ENCODE measurements around the gene UBA52. TPM values are rescaled to one million over a fixed set of nuclear protein-coding genes. Genes with fewer than 3 reads are reported as not detected.
A peak's percentile ranks its signal among the peaks of the same experiment; 100 is the strongest.
"Not testable (repeated sequence)": the region's sequence is repeated elsewhere in the genome, so short reads cannot be mapped to it uniquely, and the experiment has no call there.

UBA52 gene
- total RNA-seq, 1 experiment from 2014 or later, result 1,361 TPM

- Mint-ChIP-seq H3K27ac (peak overlapping the region; percentile 89; the same call in 1 of the 2 replicates), H3K4me3 (peak overlapping the region; percentile 36)
- 0 out of 2 replicates have a peak, but pooled peaks have one; percentile 23 for TF ChIP-seq ERG (CRISPR knock-in tag; IDR thresholded peaks at IDR 0.05)
- TF ChIP-seq GTF2I (CRISPR knock-in tag; conservative IDR thresholded peaks at IDR 0.05), result peak; percentile 91
- TF ChIP-seq ZNF121 (CRISPR knock-in tag; IDR thresholded peaks at IDR 0.05), result peak; percentile 99
- ChIA-PET POLR2A (interaction anchor here (0.5 to 1.4 kb wide), 4 partner anchors 8 to 49 kb away, joined by 3 read pairs; partner anchors contain the start of gene UBA52), CTCF (interaction anchor here (0.7 to 5.0 kb wide), 10 partner anchors 12 to 86 kb away, joined by 3 to 36 read pairs (median 4); partner anchors contain the start of genes KXD1 and UBA52)
- not testable (repeated sequence) for ATAC-seq; H3K4me1 Mint-ChIP-seq; H3K27me3 Mint-ChIP-seq (ENCODE audit: low read depth); H3K9me3 Mint-ChIP-seq; DNase-seq (ENCODE audit: low spot score); H3K36me3 Mint-ChIP-seq
These were observed 48.7 kb upstream of the UBA52 start for GRCh38 chr19:18522862-18523440.

GRCh38 chr19:18523841-18524240 is 47.8 kb upstream of the UBA52 start:
- no peaks in the 10 kb centered on the region for H3K9me3 Mint-ChIP-seq
- H3K4me3 Mint-ChIP-seq, result no peak overlapping the region
- peaks cover 7% of the 10 kb centered on the region for H3K4me1 Mint-ChIP-seq
- no peaks in the 10 kb centered on the region for H3K36me3 Mint-ChIP-seq
- DNase-seq (ENCODE audit: low spot score), result peak; percentile 40
- ChIA-PET POLR2A (interaction anchor here (1.0 to 1.4 kb wide), 2 partner anchors 14 to 17 kb away, joined by 3 read pairs; no protein-coding TSS in a partner anchor), CTCF (interaction anchor here (1.0 to 5.0 kb wide), 7 partner anchors 17 to 245 kb away, joined by 3 to 36 read pairs (median 4); no protein-coding TSS in a partner anchor)
- peak overlapping the region; percentile 89 for H3K27ac Mint-ChIP-seq
- ATAC-seq, result no peak
- H3K27me3 Mint-ChIP-seq (ENCODE audit: low read depth), result no peaks in the 10 kb centered on the region
- TF ChIP-seq PREB (CRISPR knock-in tag; IDR thresholded peaks at IDR 0.05; ENCODE audit: borderline replicate concordance) (no peak), NR2C2 (CRISPR knock-in tag; IDR thresholded peaks at IDR 0.05) (no peak), ARID4B (CRISPR knock-in tag; IDR thresholded peaks at IDR 0.05; ENCODE audit: borderline replicate concordance) (no peak), EMX1 (CRISPR knock-in tag; IDR thresholded peaks at IDR 0.05) (no peak), ZNF425 (CRISPR knock-in tag; conservative IDR thresholded peaks at IDR 0.05) (no peak), ZBTB43 (CRISPR knock-in tag; IDR thresholded peaks at IDR 0.05) (no peak), ZNF232 (CRISPR knock-in tag; IDR thresholded peaks at IDR 0.05) (no peak), TCF7 (CRISPR knock-in tag; IDR thresholded peaks at IDR 0.05; ENCODE audit: low read depth) (no peak), ZNF416 (CRISPR knock-in tag; IDR thresholded peaks at IDR 0.05) (no peak), ZNF281 (CRISPR knock-in tag; IDR thresholded peaks at IDR 0.05) (no peak), NR3C1 (CRISPR knock-in tag; conservative IDR thresholded peaks at IDR 0.05; ENCODE audit: low read depth) (no peak), STAT6 (CRISPR knock-in tag; conservative IDR thresholded peaks at IDR 0.05; ENCODE audit: low read depth) (no peak), ATF3 (CRISPR knock-in tag; conservative IDR thresholded peaks at IDR 0.05) (no peak)

Measured in WTC11 (cell line).